GM10266 (cell line): ENCODE data around the gene FGFR1OP2.

Experiments
- DNase-seq: peaks from one replicate; pipeline ENCODE4 v3.0.0; 2012; ENCODE audit errors: extremely low spot score
- CTCF ChIP-seq: IDR thresholded peaks from 2 replicates; pipeline ENCODE4 v1.5.1; 2012; ENCODE audit warnings: mild to moderate bottlenecking, low read depth; ENCODE audit not compliant: control insufficient read depth, insufficient read depth; ENCODE audit errors: missing control alignments

Gene FGFR1OP2

GRCh38 chr12:26936559-26937442 is 1.5 kb upstream of the FGFR1OP2 start:
- no peak for DNase-seq

GRCh38 chr12:26937443-26937862 is 817 bp upstream of the FGFR1OP2 start:
- no peak for DNase-seq
- no peak for TF ChIP-seq CTCF

More at GRCh38 chr12:26936559-26937442, 1.5 kb upstream of the FGFR1OP2 start:
- TF ChIP-seq CTCF: no peak

- no peak for DNase-seq
- TF ChIP-seq CTCF: no peak
Observed at GRCh38 chr12:26938701-26939062, 412 bp downstream of the FGFR1OP2 start.

GRCh38 chr12:26939192-26939832 is 1.0 kb downstream of the FGFR1OP2 start:
- no peak for DNase-seq
- no peak for TF ChIP-seq CTCF

- DNase-seq: no peak
- no peak for TF ChIP-seq CTCF
Observed at GRCh38 chr12:26939953-26940352, 1.7 kb downstream of the FGFR1OP2 start.

GRCh38 chr12:26940516-26941214 is 2.4 kb downstream of the FGFR1OP2 start:
- DNase-seq: no peak
- TF ChIP-seq CTCF: no peak
